ENCODE data around the gene NRXN2.

NRXN2 gene

DNA sequence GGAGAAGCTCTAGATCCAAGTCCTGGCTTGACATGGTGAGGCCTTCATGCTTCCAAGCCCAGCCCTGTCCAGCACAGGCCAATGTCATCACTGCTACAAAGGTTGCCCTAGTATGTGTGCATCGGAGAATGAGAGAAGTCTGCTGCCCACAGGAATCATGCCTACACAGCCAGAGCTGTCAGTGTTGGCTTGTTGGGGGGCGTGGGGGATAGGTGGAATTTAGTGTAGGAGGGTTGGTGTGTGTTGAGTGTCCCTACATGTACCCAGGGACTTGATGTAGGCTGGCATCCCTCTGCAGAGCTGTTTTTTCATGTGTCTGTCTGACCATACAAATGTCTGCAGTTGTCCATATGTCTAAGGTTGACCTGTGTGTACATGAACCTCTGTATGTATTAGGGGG, 94.4 kb downstream of the NRXN2 start:
- no peaks in the 10 kb centered on the region for H3K36me3 Mint-ChIP-seq (ENCODE audit: low read depth)
- H3K9me3 Mint-ChIP-seq = no peaks in the 10 kb centered on the region
- peaks cover 2% of the 10 kb centered on the region for H3K4me1 Mint-ChIP-seq (ENCODE audit: low read depth)
- no peak overlapping the region for H3K4me3 Mint-ChIP-seq
- no peak overlapping the region for H3K27ac Mint-ChIP-seq
- no peaks in the 10 kb centered on the region for H3K27me3 Mint-ChIP-seq (ENCODE audit: low read depth)

- Mint-ChIP-seq H3K9me3 (no peaks in the 10 kb centered on the region), H3K27me3 (ENCODE audit: low read depth) (no peaks in the 10 kb centered on the region), H3K4me1 (ENCODE audit: low read depth) (no peaks in the 10 kb centered on the region), H3K36me3 (ENCODE audit: low read depth) (no peaks in the 10 kb centered on the region), H3K27ac (no peak overlapping the region), H3K4me3 (no peak overlapping the region)
Observed at GRCh38 chr11:64627371-64627770, 95.6 kb downstream of the NRXN2 start.

- Mint-ChIP-seq H3K27ac (no peak overlapping the region), H3K4me1 (ENCODE audit: low read depth) (no peaks in the 10 kb centered on the region), H3K4me3 (no peak overlapping the region), H3K9me3 (no peaks in the 10 kb centered on the region), H3K36me3 (ENCODE audit: low read depth) (no peaks in the 10 kb centered on the region), H3K27me3 (ENCODE audit: low read depth) (no peaks in the 10 kb centered on the region)
Observed at GRCh38 chr11:64626637-64627036, 96.4 kb downstream of the NRXN2 start.

DNA sequence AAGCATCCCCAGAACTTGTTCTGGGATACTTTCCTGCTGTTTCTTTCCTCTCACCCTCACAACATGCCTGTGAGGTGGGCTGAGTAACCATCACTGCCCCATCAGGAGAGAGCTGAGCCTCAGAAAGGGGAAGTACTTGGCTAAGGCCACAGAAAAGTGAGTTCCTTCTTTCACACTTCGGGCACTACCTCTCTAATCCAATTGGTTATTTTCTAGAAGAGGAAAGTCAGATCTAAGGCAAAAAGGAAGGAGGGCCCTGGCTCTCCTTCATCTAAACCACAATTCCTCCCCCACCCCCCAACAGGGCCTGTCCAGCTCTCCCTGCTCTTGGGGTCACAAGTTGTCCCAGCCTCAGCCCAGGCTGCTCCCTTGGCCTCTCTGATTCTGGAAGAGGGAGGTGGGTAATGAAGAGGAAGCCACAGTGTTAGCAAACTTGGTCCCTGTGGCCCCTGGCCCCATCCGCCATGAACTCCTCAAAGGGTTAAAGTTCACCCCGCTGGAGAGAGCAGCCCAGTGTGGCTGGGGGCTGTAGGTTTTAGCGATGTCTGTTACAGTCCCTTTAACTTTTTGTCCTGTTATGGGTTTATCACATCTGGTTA, 98.0 kb downstream of the NRXN2 start:
- H3K4me3 Mint-ChIP-seq = no peak overlapping the region
- no peaks in the 10 kb centered on the region for H3K9me3 Mint-ChIP-seq
- no peaks in the 10 kb centered on the region for H3K36me3 Mint-ChIP-seq (ENCODE audit: low read depth)
- no peak overlapping the region for H3K27ac Mint-ChIP-seq
- H3K27me3 Mint-ChIP-seq (ENCODE audit: low read depth) = no peaks in the 10 kb centered on the region
- no peaks in the 10 kb centered on the region for H3K4me1 Mint-ChIP-seq (ENCODE audit: low read depth)

DNA sequence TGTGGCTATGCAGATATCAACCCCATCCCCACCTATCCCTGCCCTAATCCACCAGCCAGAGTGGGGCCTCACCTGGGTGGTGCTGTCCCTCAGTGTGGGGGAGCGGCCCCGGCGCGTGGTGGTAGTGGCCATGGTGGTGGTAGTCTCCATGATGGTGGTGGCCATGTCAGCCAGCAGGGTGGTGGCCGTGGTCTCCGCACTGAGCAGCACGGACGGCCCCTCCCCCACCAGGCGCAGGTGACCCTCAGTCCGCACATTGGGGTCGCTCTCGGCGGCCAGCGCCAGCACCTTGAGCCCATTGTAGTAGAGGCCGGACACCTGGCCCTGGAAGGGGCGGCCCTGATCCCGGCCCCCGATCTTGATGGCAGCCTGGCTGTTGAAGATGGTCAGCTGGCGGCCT, 100.3 kb downstream of the NRXN2 start:
- Mint-ChIP-seq H3K4me3 (no peak overlapping the region), H3K27ac (no peak overlapping the region), H3K27me3 (ENCODE audit: low read depth) (no peaks in the 10 kb centered on the region), H3K4me1 (ENCODE audit: low read depth) (no peaks in the 10 kb centered on the region), H3K36me3 (ENCODE audit: low read depth) (no peaks in the 10 kb centered on the region), H3K9me3 (no peaks in the 10 kb centered on the region)

- Mint-ChIP-seq H3K27ac (no peak overlapping the region), H3K4me3 (no peak overlapping the region), H3K4me1 (ENCODE audit: low read depth) (no peaks in the 10 kb centered on the region), H3K9me3 (no peaks in the 10 kb centered on the region), H3K36me3 (ENCODE audit: low read depth) (no peaks in the 10 kb centered on the region), H3K27me3 (ENCODE audit: low read depth) (no peaks in the 10 kb centered on the region)
Observed at GRCh38 chr11:64621283-64622019, 101.5 kb downstream of the NRXN2 start.

DNA sequence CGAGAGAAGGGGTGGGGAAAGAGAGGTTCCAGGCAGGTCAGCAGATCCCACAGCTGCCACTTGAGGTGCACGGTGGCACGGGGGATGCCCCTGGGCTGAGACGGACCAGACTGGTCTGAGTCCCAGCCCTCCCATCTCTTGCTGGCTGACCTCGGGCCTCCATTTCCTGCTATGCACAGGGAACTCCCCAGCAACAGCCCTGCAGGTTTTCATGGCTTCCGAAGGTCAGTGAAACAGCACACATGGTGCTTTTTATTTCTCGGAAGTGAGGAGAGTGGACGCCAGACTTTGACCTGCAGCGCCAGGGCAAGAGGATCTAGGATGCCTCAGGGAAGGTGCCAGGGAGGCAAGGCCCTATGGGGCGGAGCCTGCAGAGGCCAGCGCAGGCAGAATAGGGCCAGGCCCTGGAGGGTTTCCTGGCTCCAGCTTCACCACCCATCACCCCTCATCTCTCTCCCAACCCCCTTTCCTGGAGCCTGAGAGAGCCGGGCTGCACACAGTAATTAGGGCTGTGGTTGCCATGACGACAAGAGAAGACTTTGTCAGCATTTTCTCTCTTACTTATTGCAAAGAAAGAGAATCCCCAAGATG, 102.5 kb downstream of the NRXN2 start:
- H3K4me1 Mint-ChIP-seq (ENCODE audit: low read depth) = no peaks in the 10 kb centered on the region
- no peaks in the 10 kb centered on the region for H3K9me3 Mint-ChIP-seq
- no peaks in the 10 kb centered on the region for H3K27me3 Mint-ChIP-seq (ENCODE audit: low read depth)
- no peaks in the 10 kb centered on the region for H3K36me3 Mint-ChIP-seq (ENCODE audit: low read depth)
- H3K27ac Mint-ChIP-seq = peak overlapping the region; percentile 31
- H3K4me3 Mint-ChIP-seq = no peak overlapping the region

DNA sequence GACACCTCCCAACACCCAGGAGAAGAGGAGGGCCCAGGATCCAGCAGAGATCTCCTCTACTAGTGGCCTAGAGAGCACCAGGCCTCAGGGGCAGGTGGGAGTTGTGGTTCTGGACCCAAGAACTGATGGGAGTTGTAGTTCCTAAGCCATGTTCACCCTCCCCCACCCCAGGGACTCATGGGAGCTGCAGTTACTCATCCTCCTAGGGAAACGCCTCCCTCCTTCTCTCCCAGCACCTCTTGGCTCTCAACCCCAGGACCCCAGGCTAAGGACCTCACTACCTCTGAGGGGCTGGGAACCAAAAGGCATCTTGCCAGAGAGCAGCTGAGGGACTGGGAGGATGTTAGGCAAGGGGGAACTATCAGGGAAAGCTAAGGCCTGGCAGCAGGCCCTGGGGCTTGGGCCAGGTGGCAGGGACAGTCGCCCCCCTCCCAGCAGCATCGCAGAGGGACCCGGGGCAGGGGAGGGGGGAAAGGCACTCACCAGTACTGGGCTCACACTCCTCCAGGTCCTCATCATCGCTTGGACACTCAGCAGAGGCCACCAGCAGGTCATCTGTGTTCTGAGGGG, 103.1 kb downstream of the NRXN2 start:
- no peak overlapping the region for H3K4me3 Mint-ChIP-seq
- no peaks in the 10 kb centered on the region for H3K4me1 Mint-ChIP-seq (ENCODE audit: low read depth)
- H3K27me3 Mint-ChIP-seq (ENCODE audit: low read depth) = no peaks in the 10 kb centered on the region
- H3K9me3 Mint-ChIP-seq = no peaks in the 10 kb centered on the region
- H3K36me3 Mint-ChIP-seq (ENCODE audit: low read depth) = no peaks in the 10 kb centered on the region
- no peak overlapping the region for H3K27ac Mint-ChIP-seq

DNA sequence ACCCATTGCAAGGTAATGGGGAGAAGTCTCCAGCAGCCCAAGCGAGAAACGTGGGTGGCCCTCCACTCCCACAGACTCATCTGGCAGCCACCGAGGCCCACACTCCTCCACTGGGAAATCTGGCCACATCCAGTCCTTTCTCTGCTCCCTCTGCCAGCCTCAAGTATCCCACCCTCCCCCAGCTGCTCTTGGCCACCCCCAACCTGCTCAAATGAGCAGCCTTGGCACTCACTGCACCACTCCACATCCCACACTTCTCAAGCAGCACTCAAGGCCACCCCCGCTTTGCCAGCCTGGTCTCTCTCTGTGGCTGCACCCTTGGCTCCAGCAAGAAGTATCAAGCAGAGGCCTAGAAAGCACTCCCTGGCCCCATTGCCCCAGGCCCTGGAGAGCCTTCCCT, 103.8 kb downstream of the NRXN2 start:
- Mint-ChIP-seq H3K27ac (no peak overlapping the region), H3K36me3 (ENCODE audit: low read depth) (no peaks in the 10 kb centered on the region), H3K4me1 (ENCODE audit: low read depth) (no peaks in the 10 kb centered on the region)

DNA sequence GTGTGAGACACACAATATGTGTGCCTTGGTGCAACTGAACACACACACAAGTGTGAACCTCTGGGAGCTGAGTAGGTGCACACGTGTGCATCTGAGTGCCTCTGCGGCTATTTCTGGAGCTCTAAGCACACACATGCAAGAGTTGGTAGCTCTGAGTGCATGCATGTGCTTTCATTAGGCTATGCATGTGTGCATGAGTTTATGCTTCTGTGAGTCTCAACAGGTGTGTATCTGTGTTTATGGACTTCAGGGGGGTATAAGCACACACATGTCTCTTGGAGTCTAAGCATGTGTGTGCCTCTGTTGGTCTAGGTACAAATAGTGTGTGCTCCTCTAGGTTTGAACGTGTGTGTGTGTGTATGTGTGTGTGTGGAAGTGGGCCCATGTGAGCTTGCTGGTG, 106.2 kb downstream of the NRXN2 start:
- Mint-ChIP-seq H3K36me3 (ENCODE audit: low read depth) (no peaks in the 10 kb centered on the region), H3K27ac (no peak overlapping the region), H3K4me3 (no peak overlapping the region), H3K4me1 (ENCODE audit: low read depth) (peaks cover 4% of the 10 kb centered on the region), H3K9me3 (no peaks in the 10 kb centered on the region), H3K27me3 (ENCODE audit: low read depth) (no peaks in the 10 kb centered on the region)

More for the DNA sequence above, 103.8 kb downstream of the NRXN2 start:
- H3K9me3 Mint-ChIP-seq = no peaks in the 10 kb centered on the region
- no peaks in the 10 kb centered on the region for H3K27me3 Mint-ChIP-seq (ENCODE audit: low read depth)
- H3K4me3 Mint-ChIP-seq = no peak overlapping the region

- no peaks in the 10 kb centered on the region for H3K27me3 Mint-ChIP-seq (ENCODE audit: low read depth)
- H3K4me3 Mint-ChIP-seq = no peak overlapping the region
- no peaks in the 10 kb centered on the region for H3K36me3 Mint-ChIP-seq (ENCODE audit: low read depth)
- H3K27ac Mint-ChIP-seq = no peak overlapping the region
- H3K4me1 Mint-ChIP-seq (ENCODE audit: low read depth) = peaks cover 7% of the 10 kb centered on the region
- H3K9me3 Mint-ChIP-seq = no peaks in the 10 kb centered on the region
Observed at GRCh38 chr11:64614917-64615316, 108.1 kb downstream of the NRXN2 start.

DNA sequence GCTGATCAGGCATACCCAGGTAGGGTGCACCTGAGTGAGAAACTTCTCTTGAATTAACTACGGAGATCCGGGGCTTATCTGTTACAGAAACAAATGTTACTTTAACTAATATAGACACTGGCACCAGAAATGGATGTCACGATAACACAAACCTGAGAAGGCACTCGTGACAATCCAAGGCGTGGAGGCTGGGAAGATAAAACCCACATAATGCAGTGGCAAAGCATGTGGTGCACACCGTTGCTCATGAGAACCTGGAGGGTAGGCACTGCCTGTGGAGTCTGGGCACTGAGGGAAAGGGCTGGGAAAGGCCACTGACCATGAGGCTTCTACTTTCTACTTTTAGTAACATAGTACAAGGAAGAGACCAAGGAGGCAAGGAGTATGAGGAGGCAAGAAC, 109.3 kb downstream of the NRXN2 start:
- H3K4me1 Mint-ChIP-seq (ENCODE audit: low read depth) = peaks cover 7% of the 10 kb centered on the region

GRCh38 chr11:64611869-64612646, 110.9 kb downstream of the NRXN2 start:
- H3K9me3 Mint-ChIP-seq = no peaks in the 10 kb centered on the region
- no peak overlapping the region for H3K4me3 Mint-ChIP-seq
- H3K36me3 Mint-ChIP-seq (ENCODE audit: low read depth) = no peaks in the 10 kb centered on the region
- H3K4me1 Mint-ChIP-seq (ENCODE audit: low read depth) = peaks cover 7% of the 10 kb centered on the region
- H3K27me3 Mint-ChIP-seq (ENCODE audit: low read depth) = no peaks in the 10 kb centered on the region
- H3K27ac Mint-ChIP-seq = peak overlapping the region; percentile 70

More for the DNA sequence above, 109.3 kb downstream of the NRXN2 start:
- Mint-ChIP-seq H3K9me3 (no peaks in the 10 kb centered on the region), H3K27me3 (ENCODE audit: low read depth) (no peaks in the 10 kb centered on the region), H3K4me3 (no peak overlapping the region), H3K36me3 (ENCODE audit: low read depth) (no peaks in the 10 kb centered on the region), H3K27ac (no peak overlapping the region)

DNA sequence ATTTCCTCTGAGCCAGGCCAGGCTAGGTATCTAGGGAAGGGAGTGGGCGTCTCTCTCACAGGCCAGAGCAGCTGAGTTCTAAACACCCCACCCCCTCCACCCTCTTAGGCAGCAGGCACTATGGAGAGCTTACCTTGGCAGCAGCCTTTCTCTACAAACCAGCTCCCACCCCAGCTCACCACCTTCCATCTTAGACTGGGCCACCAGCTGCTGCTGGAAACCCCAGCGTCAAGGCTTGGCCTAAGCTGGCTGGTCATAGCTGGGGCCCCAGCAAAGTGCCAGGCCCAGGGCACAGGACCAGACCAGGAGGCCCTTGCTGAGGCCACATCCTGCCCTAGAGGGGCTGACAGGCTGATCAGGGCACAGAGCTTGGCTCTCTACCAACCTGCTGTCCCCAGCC, 111.8 kb downstream of the NRXN2 start:
- H3K4me1 Mint-ChIP-seq (ENCODE audit: low read depth) = peaks cover 7% of the 10 kb centered on the region
- H3K27me3 Mint-ChIP-seq (ENCODE audit: low read depth) = no peaks in the 10 kb centered on the region
- H3K27ac Mint-ChIP-seq = no peak overlapping the region
- no peak overlapping the region for H3K4me3 Mint-ChIP-seq
- H3K9me3 Mint-ChIP-seq = no peaks in the 10 kb centered on the region
- no peaks in the 10 kb centered on the region for H3K36me3 Mint-ChIP-seq (ENCODE audit: low read depth)

All from T-helper 1 cell treated with Interleukin-12 subunit alpha and Interleukin-12 subunit beta and Interleukin-4 antibody, amounts not matched to agents 30 μg/mL and 1 μg/mL, for 36 hours (primary cell).